ENCODE results near the gene ASB3. TPM values are rescaled to one million over a fixed set of nuclear protein-coding genes. Genes with fewer than 3 reads are reported as not detected.

ASB3 gene
- total RNA-seq, 4 donors from 2014 or later, result 11.0 to 21.1 (median 17.6) TPM

- DNase-seq (ENCODE audit: low spot score in 2 of 2), result peak in 1 of 2 donors; percentile 39
- intact Hi-C loops (cut with DNase I; ENCODE audit: low total_unique reads), result loop anchor here (5.0 kb wide), 1 partner anchor 663 kb away; no protein-coding TSS in a partner anchor
- H3K4me3 ChIP-seq (ENCODE audit: low read depth, poor library complexity, severe bottlenecking), result no peak overlapping the region
These were observed 42.2 kb downstream of the ASB3 start for GRCh38 chr2:53744395-53745065.

GRCh38 chr2:53740170-53740569, 46.6 kb downstream of the ASB3 start:
- intact Hi-C loops (cut with DNase I; ENCODE audit: low total_unique reads), result no loop called here
- no peak for DNase-seq (ENCODE audit: low spot score in 2 of 2)
- TF ChIP-seq POLR2A (IDR thresholded peaks at IDR 0.05) (no peak), CTCF (IDR thresholded peaks at IDR 0.05) (no peak)

More at GRCh38 chr2:53744395-53745065, 42.2 kb downstream of the ASB3 start:
- TF ChIP-seq CTCF (IDR thresholded peaks at IDR 0.05) (no peak), POLR2A (IDR thresholded peaks at IDR 0.05) (no peak)
- WGBS, 2 donors, result 60 to 64% methylated on average over 2 of the region's 2 CpGs

GRCh38 chr2:53739032-53739431, 47.7 kb downstream of the ASB3 start:
- no peak overlapping the region for H3K4me3 ChIP-seq (ENCODE audit: low read depth, poor library complexity, severe bottlenecking)
- intact Hi-C loops (cut with DNase I; ENCODE audit: low total_unique reads), result no loop called here
- TF ChIP-seq CTCF (IDR thresholded peaks at IDR 0.05), result no peak
- TF ChIP-seq POLR2A (IDR thresholded peaks at IDR 0.05), result no peak
- 80 to 83% methylated on average over 1 of the region's 1 CpG for WGBS, 2 donors
- DNase-seq (ENCODE audit: low spot score in 2 of 2), result no peak

More at GRCh38 chr2:53740170-53740569, 46.6 kb downstream of the ASB3 start:
- no peak overlapping the region for H3K4me3 ChIP-seq (ENCODE audit: low read depth, poor library complexity, severe bottlenecking)

- H3K4me3 ChIP-seq (ENCODE audit: low read depth, poor library complexity, severe bottlenecking), result no peak overlapping the region
- intact Hi-C loops (cut with DNase I; ENCODE audit: low total_unique reads), result no loop called here
- no peak for DNase-seq (ENCODE audit: low spot score in 2 of 2)
- TF ChIP-seq CTCF (IDR thresholded peaks at IDR 0.05) (no peak), POLR2A (IDR thresholded peaks at IDR 0.05) (no peak)
- WGBS, 2 donors, result 97 to 98% methylated on average over 5 of the region's 5 CpGs
These were observed 49.7 kb downstream of the ASB3 start for GRCh38 chr2:53737091-53737490.

- intact Hi-C loops (cut with DNase I; ENCODE audit: low total_unique reads), result no loop called here
- TF ChIP-seq CTCF (IDR thresholded peaks at IDR 0.05), result no peak
- no peak overlapping the region for H3K4me3 ChIP-seq (ENCODE audit: low read depth, poor library complexity, severe bottlenecking)
- no peak for DNase-seq (ENCODE audit: low spot score in 2 of 2)
- WGBS, 2 donors, result 88 to 96% methylated on average over 1 of the region's 1 CpG
These were observed 57.5 kb downstream of the ASB3 start for GRCh38 chr2:53729143-53729762.

Data from lower leg skin (tissue), 4 donors.